ENCODE data around the gene GEMIN7. TPM values are rescaled to one million over a fixed set of nuclear protein-coding genes. Genes with fewer than 3 reads are reported as not detected.

Gene GEMIN7
- polyA plus RNA-seq, 2 of the 4 experiments (the other 2 are of a cell fraction): 42.2 to 86.0 TPM

- ATAC-seq (no peak), FAIRE-seq (no peak), DNase-seq (ENCODE audit: low read depth in 1 of 2, low spot score in 1 of 2) (no peak)
- Histone ChIP-seq H3K4me1 (0 out of 3 replicates have a peak, but pooled peaks cover 6% of the 10 kb centered on the region), H3K27ac (no peak overlapping the region; a peak in 1 of 6 replicates), H3K4me3 (no peak overlapping the region), H3K4me2 (no peak overlapping the region), H3K9me3 (no peaks in the 10 kb centered on the region)
- CTCF ChIA-PET: interaction anchor here (1.0 to 3.6 kb wide), 7 partner anchors 9 to 462 kb away, joined by 3 to 31 read pairs (median 6); partner anchors contain the start of gene CLASRP
- WGBS (ENCODE audit: missing lambda C conversion rate): 94% methylated on average over 6 of the region's 6 CpGs
- TF ChIP-seq MAZ (IDR thresholded peaks at IDR 0.05; ENCODE audit: borderline replicate concordance, low read depth, low read length) (no peak), CHD2 (IDR thresholded peaks at IDR 0.05; ENCODE audit: low read length, partially characterized antibody) (no peak), HOXB5 (CRISPR knock-in tag; IDR thresholded peaks at IDR 0.05) (no peak), CEBPB (IDR thresholded peaks at IDR 0.05) (no peak), JUNB (IDR thresholded peaks at IDR 0.05) (no peak), EHF (CRISPR knock-in tag; IDR thresholded peaks at IDR 0.05) (no peak), ZC3H11A (IDR thresholded peaks at IDR 0.05) (no peak), USF2 (IDR thresholded peaks at IDR 0.05) (no peak), KDM5A (IDR thresholded peaks at IDR 0.05) (no peak), TP53 (CRISPR knock-in tag; IDR thresholded peaks at IDR 0.05) (no peak), CTCF (IDR thresholded peaks at IDR 0.05) (no peak)
- POLR2A ChIA-PET: interaction anchor here (1.2 to 1.5 kb wide), 2 partner anchors 11 kb away, joined by 5 to 6 read pairs; partner anchors contain the start of gene CLASRP
These were observed 29.0 kb upstream of the GEMIN7 start for GRCh38 chr19:45050036-45050435.

GRCh38 chr19:45051929-45052579, 27.0 kb upstream of the GEMIN7 start:
- no peak for ATAC-seq
- POLR2A ChIA-PET: no interaction called here
- WGBS (ENCODE audit: missing lambda C conversion rate): 76% methylated on average over 9 of the region's 9 CpGs

GRCh38 chr19:45056831-45057230, 22.2 kb upstream of the GEMIN7 start:
- no peak for FAIRE-seq
- POLR2A ChIA-PET: interaction anchor here (2.3 kb wide), 1 partner anchor 18 kb away, joined by 9 read pairs; the partner anchor contains the start of gene CLASRP
- Histone ChIP-seq H3K4me2 (no peak overlapping the region), H3K9me3 (no peaks in the 10 kb centered on the region), H3K27ac (no peak overlapping the region), H3K4me1 (0 out of 3 replicates have a peak, but pooled peaks cover 3% of the 10 kb centered on the region), H3K4me3 (no peak overlapping the region)
- no peak for DNase-seq (ENCODE audit: low read depth in 1 of 2, low spot score in 1 of 2)
- TF ChIP-seq E2F6 (IDR thresholded peaks at IDR 0.05; ENCODE audit: borderline replicate concordance, low read depth) (no peak), FOSL2 (IDR thresholded peaks at IDR 0.05) (no peak), FOSL2 (CRISPR knock-in tag; IDR thresholded peaks at IDR 0.05) (no peak)
- ATAC-seq: peak in 1 of 2 experiments; percentile 10; a peak in 1 of 6 replicates
- CTCF ChIA-PET: interaction anchor here (0.7 to 8.1 kb wide), 11 partner anchors 8 to 68 kb away, joined by 3 to 152 read pairs (median 3); partner anchors contain the start of gene CLASRP
- 89% methylated on average over 8 of the region's 8 CpGs for WGBS (ENCODE audit: missing lambda C conversion rate)

More at GRCh38 chr19:45051929-45052579, 27.0 kb upstream of the GEMIN7 start:
- H3K4me1 ChIP-seq: 0 out of 3 replicates have a peak, but pooled peaks cover 6% of the 10 kb centered on the region
- H3K9me3 ChIP-seq: no peaks in the 10 kb centered on the region
- DNase-seq (ENCODE audit: low read depth in 1 of 2, low spot score in 1 of 2) (no peak), FAIRE-seq (no peak)
- TF ChIP-seq RFX5 (IDR thresholded peaks at IDR 0.05) (no peak), ZSCAN20 (CRISPR knock-in tag; IDR thresholded peaks at IDR 0.05) (no peak), POLR2A (IDR thresholded peaks at IDR 0.05; ENCODE audit: low read length) (no peak), CEBPB (IDR thresholded peaks at IDR 0.05) (no peak), RARB (CRISPR knock-in tag; IDR thresholded peaks at IDR 0.05) (no peak), RNF2 (IDR thresholded peaks at IDR 0.05; ENCODE audit: borderline replicate concordance, low read depth) (no peak)
- CTCF ChIA-PET: interaction anchor here (0.6 to 3.6 kb wide), 7 partner anchors 7 to 148 kb away, joined by 3 to 31 read pairs (median 4); no protein-coding TSS in a partner anchor
- H3K4me3 ChIP-seq: no peak overlapping the region
- no peak overlapping the region for H3K27ac ChIP-seq
- H3K4me2 ChIP-seq: no peak overlapping the region

Measured in A549 (cell line).